Panc1 (cell line): ENCODE data around the gene GALNT11.
"Not testable (repeated sequence)": the region's sequence is repeated elsewhere in the genome, so short reads cannot be mapped to it uniquely, and the experiment has no call there.

ENCODE experiments used
- CTCF ChIP-seq: fragments of 450-650 bp; IDR thresholded peaks from 2 replicates; pipeline ENCODE4 v1.5.1; 2017; ENCODE audit warnings: mild to moderate bottlenecking
- POLR2AphosphoS5 ChIP-seq: IDR thresholded peaks from 2 replicates; pipeline ENCODE4 v1.6.1; 2012; ENCODE audit warnings: mild to moderate bottlenecking, low read depth, low read length, moderate library complexity
- SIN3A ChIP-seq: IDR thresholded peaks from 2 replicates; pipeline ENCODE4 v1.6.1; 2012; ENCODE audit warnings: low read depth, mild to moderate bottlenecking, low read length, moderate library complexity, borderline replicate concordance; ENCODE audit not compliant: insufficient read depth
- TF ChIP-seq, protein P1 (sequence below), 2 experiments: IDR thresholded peaks; 2 replicates each; pipeline ENCODE4 v1.6.1; 2011 to 2012; ENCODE audit warnings: low read depth in 2 of 2, control low read depth in 1 of 2, low read length in 1 of 2, mild to moderate bottlenecking in 1 of 2, moderate library complexity in 1 of 2; ENCODE audit not compliant: insufficient read depth in 1 of 2

DNA sequence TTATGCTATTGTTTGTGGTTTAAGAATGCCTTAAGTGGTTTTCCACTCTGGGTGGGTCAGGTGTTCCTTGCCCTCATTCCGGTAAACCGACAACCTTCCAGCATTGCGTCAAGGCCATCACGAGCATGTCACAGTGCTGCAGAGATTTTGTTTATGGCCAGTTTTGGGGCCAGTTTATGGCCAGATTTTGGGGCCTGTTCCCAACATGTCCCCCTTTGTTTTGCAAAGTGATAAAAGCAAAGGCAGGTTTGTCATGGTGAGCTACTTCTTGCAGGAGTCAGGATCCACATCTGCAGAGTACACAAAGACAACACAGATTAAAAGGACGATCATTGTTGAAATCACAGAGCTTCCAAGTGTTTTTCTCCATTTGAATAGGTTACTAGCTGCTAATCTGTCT lies 12.9 kb downstream of the GALNT11 start:
- not testable (repeated sequence) for TF ChIP-seq CTCF, POLR2AphosphoS5, SIN3A
- TF ChIP-seq, protein P1, sequence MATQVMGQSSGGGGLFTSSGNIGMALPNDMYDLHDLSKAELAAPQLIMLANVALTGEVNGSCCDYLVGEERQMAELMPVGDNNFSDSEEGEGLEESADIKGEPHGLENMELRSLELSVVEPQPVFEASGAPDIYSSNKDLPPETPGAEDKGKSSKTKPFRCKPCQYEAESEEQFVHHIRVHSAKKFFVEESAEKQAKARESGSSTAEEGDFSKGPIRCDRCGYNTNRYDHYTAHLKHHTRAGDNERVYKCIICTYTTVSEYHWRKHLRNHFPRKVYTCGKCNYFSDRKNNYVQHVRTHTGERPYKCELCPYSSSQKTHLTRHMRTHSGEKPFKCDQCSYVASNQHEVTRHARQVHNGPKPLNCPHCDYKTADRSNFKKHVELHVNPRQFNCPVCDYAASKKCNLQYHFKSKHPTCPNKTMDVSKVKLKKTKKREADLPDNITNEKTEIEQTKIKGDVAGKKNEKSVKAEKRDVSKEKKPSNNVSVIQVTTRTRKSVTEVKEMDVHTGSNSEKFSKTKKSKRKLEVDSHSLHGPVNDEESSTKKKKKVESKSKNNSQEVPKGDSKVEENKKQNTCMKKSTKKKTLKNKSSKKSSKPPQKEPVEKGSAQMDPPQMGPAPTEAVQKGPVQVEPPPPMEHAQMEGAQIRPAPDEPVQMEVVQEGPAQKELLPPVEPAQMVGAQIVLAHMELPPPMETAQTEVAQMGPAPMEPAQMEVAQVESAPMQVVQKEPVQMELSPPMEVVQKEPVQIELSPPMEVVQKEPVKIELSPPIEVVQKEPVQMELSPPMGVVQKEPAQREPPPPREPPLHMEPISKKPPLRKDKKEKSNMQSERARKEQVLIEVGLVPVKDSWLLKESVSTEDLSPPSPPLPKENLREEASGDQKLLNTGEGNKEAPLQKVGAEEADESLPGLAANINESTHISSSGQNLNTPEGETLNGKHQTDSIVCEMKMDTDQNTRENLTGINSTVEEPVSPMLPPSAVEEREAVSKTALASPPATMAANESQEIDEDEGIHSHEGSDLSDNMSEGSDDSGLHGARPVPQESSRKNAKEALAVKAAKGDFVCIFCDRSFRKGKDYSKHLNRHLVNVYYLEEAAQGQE (IDR thresholded peaks at IDR 0.05; ENCODE audit: insufficient read depth in 1 of 2, low read depth in 2 of 2, low read length in 1 of 2): not testable (repeated sequence)
